AG08395 (cell line): ENCODE data around the gene TCL1B.
"Not testable (repeated sequence)": the region's sequence is repeated elsewhere in the genome, so short reads cannot be mapped to it uniquely, and the experiment has no call there.

ENCODE experiments used
- DNase-seq: peaks from one replicate; pipeline ENCODE4 v3.0.0; 2012; ENCODE audit warnings: mixed read lengths, low spot score

Gene TCL1B

GRCh38 chr14:95685978-95686922 lies at the start of gene TCL1B:
Gene TCL1B, plus strand, starts transcription at chr14:95686426. Its CDS starts 42 bp downstream, at chr14:95686468.
- DNase-seq: no peak

- no peak for DNase-seq
Measured at GRCh38 chr14:95644981-95645380, 41.2 kb upstream of the TCL1B start.

GRCh38 chr14:95645389-95645996 lies 40.7 kb upstream of the TCL1B start:
- DNase-seq: no peak

- no peak for DNase-seq
Measured at GRCh38 chr14:95647926-95648325, 38.3 kb upstream of the TCL1B start.

- DNase-seq: no peak
Measured at GRCh38 chr14:95649230-95649629, 37.0 kb upstream of the TCL1B start.

GRCh38 chr14:95651028-95651427 lies 35.2 kb upstream of the TCL1B start:
- DNase-seq: no peak

- DNase-seq: no peak
Measured at GRCh38 chr14:95651821-95652583, 34.2 kb upstream of the TCL1B start.

GRCh38 chr14:95652690-95653089 lies 33.5 kb upstream of the TCL1B start:
- no peak for DNase-seq

- no peak for DNase-seq
Measured at GRCh38 chr14:95655461-95655860, 30.8 kb upstream of the TCL1B start.

- DNase-seq: no peak
Measured at GRCh38 chr14:95656634-95657033, 29.6 kb upstream of the TCL1B start.

GRCh38 chr14:95657454-95657853 lies 28.8 kb upstream of the TCL1B start:
- DNase-seq: no peak

GRCh38 chr14:95659293-95659989 lies 26.8 kb upstream of the TCL1B start:
- DNase-seq: no peak

GRCh38 chr14:95659990-95660385 lies 26.2 kb upstream of the TCL1B start:
- no peak for DNase-seq

GRCh38 chr14:95660651-95661515 lies 25.3 kb upstream of the TCL1B start:
- no peak for DNase-seq

GRCh38 chr14:95662376-95663186 lies 23.6 kb upstream of the TCL1B start:
- no peak for DNase-seq

- DNase-seq: no peak
Measured at GRCh38 chr14:95663226-95663797, 22.9 kb upstream of the TCL1B start.

GRCh38 chr14:95664066-95664465 lies 22.2 kb upstream of the TCL1B start:
- no peak for DNase-seq

GRCh38 chr14:95664546-95664945 lies 21.7 kb upstream of the TCL1B start:
- DNase-seq: no peak

- not testable (repeated sequence) for DNase-seq
Measured at GRCh38 chr14:95665530-95665929, 20.7 kb upstream of the TCL1B start.

GRCh38 chr14:95666450-95666849 lies 19.8 kb upstream of the TCL1B start:
- no peak for DNase-seq
